ENCODE results near the gene SCAMP4. TPM values are rescaled to one million over a fixed set of nuclear protein-coding genes. Genes with fewer than 3 reads are reported as not detected.

Gene SCAMP4
- total and polyA plus RNA-seq, 2 of the 13 experiments (the other 11 are each of a cell fraction or from before 2014, with no cell fraction given), result 10.7 to 13.7 TPM

- TF ChIP-seq ATF6 (CRISPR knock-in tag; conservative IDR thresholded peaks at IDR 0.05), result no peak
- peak; percentile 50; the same call in 1 of the 2 replicates for TF ChIP-seq ARID2 (CRISPR knock-in tag; IDR thresholded peaks at IDR 0.05; ENCODE audit: borderline replicate concordance)
- TF ChIP-seq MTERF4 (CRISPR knock-in tag; IDR thresholded peaks at IDR 0.05), result no peak
- TF ChIP-seq RCOR2 (CRISPR knock-in tag; IDR thresholded peaks at IDR 0.05), result peak; percentile 42; the same call in 1 of the 2 replicates
- TF ChIP-seq ZNF205 (CRISPR knock-in tag; IDR thresholded peaks at IDR 0.05), result 0 out of 2 replicates have a peak, but pooled peaks have one; percentile 14
- TF ChIP-seq, protein P1, sequence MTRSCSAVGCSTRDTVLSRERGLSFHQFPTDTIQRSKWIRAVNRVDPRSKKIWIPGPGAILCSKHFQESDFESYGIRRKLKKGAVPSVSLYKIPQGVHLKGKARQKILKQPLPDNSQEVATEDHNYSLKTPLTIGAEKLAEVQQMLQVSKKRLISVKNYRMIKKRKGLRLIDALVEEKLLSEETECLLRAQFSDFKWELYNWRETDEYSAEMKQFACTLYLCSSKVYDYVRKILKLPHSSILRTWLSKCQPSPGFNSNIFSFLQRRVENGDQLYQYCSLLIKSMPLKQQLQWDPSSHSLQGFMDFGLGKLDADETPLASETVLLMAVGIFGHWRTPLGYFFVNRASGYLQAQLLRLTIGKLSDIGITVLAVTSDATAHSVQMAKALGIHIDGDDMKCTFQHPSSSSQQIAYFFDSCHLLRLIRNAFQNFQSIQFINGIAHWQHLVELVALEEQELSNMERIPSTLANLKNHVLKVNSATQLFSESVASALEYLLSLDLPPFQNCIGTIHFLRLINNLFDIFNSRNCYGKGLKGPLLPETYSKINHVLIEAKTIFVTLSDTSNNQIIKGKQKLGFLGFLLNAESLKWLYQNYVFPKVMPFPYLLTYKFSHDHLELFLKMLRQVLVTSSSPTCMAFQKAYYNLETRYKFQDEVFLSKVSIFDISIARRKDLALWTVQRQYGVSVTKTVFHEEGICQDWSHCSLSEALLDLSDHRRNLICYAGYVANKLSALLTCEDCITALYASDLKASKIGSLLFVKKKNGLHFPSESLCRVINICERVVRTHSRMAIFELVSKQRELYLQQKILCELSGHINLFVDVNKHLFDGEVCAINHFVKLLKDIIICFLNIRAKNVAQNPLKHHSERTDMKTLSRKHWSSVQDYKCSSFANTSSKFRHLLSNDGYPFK (CRISPR knock-in tag; IDR thresholded peaks at IDR 0.05; ENCODE audit: borderline replicate concordance), result no peak; the same call in 1 of the 2 replicates
Measured at GRCh38 chr19:1906985-1907562, 1.9 kb downstream of the SCAMP4 start (continued).

All from HepG2 (cell line).